GM19372 (cell line): ENCODE data around the gene ACP5.
"Not testable (repeated sequence)": the region's sequence is repeated elsewhere in the genome, so short reads cannot be mapped to it uniquely, and the experiment has no call there.

ENCODE experiments used
- ATAC-seq: cut with Tn5 transposase; IDR thresholded peaks from one replicate; pipeline ENCODE4 v1.9.1; 2021; ENCODE audit warnings: mild to moderate bottlenecking, low read depth, moderate library complexity; ENCODE audit not compliant: unreplicated experiment

Gene ACP5

DNA sequence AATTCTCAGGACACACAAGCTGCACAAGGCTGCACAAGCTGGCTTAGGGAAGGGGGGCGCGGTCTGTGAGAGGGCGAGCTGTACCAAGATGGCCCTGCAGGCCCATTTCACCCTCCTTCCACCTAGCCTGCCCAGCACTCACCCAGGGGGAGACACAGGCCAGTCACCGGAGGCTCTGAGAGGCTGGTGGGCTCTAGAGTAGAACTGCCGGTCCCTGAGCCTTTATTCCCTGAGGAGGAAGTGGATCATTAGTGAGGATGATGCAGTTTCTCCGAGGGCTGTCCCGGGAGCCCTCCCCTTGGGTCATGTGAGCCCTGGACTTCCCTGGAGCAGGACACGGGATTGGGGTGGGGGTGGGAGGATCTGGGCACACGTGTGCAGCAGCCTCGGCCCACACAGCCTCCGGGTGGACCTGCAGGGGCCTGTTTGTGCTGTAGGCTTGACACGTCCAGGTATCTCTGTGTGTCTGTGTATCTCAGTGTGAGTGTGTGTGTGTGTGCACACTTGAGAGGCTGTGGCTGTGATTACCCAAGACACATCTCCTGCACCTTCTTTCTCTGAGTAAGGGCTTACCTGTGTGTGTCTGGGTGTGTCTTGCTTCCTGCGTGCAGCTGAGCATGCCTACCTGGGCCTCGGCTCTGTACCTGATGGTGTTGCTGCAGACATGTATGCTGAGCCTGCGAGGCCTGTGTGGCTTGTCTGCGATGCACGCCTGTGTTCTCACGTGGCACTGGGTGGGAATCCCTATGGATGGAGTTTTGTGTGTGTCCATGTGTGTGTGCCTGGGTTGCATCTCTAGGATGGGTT is at the start of gene ACP5:
Gene ACP5 (minus strand): TSS at position 195 of the 807 bp plus-strand sequence. CDS start 328 bp downstream, outside the sequence.
- ATAC-seq, result no peak

DNA sequence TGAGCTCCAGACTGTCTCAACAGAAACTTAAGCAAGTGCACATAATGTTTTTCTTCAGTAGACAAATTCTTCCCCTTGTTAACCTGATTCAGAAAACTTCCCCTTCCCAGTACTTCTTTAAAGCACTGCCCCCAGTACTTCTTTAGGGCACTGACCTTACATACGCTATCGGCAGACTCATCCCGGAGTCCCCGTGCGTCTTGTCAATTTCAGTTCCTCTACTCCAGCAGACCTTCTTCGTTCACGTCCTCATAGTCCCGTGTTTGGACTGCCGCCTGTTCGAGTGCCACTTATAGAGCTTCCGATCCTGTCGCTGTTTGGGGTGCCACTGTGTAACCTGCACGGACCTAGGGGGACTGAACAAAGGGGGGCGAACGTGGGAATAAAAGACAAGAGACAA is 48.8 kb upstream of the ACP5 start:
- ATAC-seq, result no peak

DNA sequence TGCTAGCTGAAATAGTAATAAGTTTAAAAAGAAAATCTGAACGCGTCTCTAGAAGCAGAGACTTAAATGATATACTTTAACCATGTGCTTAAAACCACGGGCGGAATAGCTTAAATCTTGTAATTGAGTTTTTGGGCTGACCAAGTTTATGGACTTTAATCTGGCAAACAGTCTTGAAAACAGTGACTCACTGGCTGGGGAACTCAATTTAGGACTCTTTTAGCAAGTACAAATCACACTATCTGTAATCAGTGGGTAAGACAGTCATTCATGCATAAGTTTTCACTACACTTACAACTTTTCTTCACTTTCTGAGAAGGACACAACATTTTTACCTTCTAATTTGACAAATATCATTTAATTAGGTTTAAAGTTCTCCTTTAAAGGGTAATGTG is 46.6 kb upstream of the ACP5 start:
- no peak for ATAC-seq

DNA sequence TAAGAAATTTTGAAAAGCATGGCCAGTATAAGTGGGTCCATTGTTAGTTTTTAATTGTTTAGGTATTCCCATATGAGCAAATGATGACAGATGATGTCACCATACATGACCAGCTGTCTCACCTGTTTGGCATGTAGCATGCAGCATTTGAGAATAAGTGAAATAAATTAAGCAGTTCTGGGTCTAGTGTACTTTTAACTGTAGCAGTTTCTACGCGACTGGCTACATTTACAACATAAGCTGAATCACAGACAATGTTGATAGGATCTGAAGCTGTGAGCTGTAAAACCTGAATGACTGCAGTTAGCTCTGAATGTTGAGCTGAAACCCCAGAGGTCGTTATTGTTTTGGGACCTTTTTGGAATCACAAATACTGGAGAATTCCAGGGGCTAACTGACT is 45.0 kb upstream of the ACP5 start:
- ATAC-seq, result not testable (repeated sequence)

DNA sequence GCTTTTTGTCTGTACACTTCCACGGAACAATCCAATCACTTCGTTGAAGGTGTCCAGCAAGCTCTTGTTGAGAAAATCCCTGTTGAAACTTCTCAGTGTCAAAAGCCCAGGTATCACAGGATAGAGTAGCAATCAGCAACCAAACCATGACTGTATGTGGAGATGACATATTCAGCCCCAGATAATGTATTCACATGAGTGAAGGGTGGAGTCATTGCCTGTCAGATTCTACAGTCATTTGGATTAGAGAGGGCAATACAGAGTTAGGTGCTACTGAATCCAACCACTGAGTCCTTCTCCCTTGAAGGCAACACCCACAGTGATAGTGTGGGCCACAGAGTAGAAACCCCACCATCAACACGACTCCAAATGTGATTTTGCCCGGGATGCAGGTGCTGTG is 43.1 kb upstream of the ACP5 start:
- ATAC-seq, result no peak

DNA sequence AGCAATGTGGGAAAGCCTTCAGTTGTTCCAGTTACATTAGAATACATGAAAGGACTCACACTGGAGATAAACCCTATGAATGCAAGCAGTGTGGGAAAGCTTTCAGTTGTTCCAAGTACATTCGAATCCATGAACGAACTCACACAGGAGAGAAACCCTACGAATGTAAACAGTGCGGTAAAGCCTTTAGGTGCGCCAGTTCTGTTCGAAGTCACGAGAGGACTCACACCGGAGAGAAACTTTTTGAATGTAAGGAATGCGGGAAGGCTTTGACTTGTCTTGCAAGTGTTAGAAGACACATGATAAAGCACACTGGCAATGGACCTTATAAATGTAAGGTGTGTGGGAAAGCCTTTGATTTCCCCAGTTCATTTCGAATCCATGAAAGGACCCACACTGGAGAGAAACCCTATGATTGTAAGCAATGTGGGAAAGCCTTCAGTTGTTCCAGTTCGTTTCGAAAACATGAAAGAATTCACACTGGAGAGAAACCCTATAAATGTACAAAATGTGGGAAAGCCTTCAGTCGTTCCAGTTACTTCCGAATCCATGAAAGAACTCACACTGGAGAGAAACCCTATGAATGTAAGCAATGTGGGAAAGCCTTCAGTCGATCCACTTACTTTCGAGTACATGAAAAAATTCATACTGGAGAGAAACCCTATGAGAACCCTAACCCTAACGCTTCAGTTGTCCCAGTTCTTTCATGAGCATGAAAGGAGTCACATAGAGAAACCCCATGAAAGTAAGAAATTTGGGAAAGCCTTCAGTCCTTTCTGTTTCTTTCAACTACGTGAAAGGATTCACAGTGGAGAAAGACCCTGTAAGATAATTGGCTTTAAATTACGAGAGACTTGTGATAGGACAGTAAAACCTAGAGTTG is 40.0 kb upstream of the ACP5 start:
- ATAC-seq, result no peak

DNA sequence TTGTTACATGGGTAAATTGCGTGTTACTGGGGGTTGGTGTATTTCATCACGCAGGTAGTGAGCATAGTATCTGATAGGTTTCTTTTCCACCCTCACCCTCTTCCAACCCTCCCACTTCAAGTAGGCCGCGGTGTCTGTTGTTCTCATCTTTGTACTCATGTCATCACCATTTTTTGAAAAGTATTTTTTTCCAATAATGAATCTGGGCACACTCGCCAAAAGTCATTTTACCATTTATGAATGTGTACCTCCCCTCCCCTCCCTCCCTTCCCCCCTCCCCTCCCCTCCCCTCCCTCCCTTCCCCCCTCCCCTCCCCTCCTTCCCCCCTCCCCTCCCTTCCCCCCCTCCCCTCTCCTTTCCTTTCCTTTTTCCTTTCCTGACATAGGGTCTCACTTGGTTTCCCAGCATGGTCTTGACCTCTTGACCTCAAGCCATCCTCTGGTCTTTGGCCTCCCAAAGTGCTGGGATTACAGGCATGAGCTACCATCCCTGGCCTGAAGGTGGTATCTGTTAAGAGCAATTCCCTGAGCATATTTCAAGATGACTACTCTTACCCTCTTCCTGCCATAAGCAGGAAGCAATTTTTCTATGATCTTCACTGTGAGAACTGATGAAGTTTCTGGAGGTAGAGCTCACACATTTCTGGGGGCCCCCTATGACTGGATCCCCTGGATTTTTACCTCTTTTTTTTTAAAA is 35.5 kb upstream of the ACP5 start:
- ATAC-seq, result no peak

DNA sequence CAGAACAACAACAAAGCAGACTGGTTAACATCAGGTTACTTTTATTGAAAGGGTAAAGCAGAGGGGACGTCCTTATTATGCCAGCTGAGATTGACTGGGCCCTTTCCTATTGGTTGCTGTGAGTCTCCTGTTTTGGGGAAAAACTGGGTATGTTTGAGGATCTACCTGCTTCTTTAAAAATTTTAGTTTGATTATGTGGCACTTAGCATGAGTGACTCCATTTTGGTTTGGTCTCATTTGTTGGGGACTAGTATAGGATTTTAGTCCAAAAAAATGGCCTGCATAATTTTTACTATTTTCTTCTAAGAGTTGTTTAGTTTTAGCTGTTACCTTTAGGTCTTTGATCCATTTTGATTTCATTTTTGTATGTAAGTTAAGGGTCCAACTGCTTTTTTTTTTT is 34.3 kb upstream of the ACP5 start:
- ATAC-seq, result no peak

DNA sequence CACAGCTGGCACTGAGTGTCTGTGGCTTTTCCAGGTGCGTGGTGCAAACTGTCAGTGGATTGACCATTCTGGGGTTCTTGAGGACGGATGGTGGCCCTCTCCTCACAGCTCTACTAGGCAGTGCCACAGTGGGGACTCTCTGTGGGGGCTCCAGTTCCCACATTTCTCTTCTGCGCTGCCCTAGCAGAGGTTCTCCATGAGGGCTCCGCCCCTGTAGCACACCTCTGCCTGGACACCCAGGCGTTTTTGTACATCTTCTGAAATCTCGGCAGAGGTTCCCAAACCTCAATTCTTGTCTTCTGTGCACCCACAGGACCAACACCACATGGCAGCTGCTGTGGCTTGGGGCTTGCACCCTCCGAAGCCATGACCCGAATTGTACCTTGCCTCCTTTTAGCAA is 29.0 kb upstream of the ACP5 start:
- no peak for ATAC-seq

DNA sequence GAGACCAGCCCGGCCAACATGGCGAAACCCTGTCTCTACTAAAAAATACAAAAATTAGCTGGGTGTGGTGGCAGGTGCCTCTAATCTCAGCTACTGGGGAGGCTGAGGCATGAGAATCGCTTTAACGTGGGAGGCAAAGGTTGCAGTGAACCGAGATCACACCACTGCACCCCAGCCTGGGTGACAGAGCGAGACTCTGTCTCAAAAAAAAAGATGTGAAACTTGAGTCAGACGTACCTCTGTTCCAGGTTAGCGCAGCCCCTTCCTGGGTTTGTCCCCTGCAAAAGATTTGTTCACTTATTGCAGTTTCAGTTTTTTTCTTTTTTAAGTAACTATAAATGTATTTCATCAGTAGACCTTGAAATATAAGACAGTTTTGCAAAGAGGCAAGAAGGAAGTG is 22.3 kb upstream of the ACP5 start:
- ATAC-seq, result not testable (repeated sequence)

DNA sequence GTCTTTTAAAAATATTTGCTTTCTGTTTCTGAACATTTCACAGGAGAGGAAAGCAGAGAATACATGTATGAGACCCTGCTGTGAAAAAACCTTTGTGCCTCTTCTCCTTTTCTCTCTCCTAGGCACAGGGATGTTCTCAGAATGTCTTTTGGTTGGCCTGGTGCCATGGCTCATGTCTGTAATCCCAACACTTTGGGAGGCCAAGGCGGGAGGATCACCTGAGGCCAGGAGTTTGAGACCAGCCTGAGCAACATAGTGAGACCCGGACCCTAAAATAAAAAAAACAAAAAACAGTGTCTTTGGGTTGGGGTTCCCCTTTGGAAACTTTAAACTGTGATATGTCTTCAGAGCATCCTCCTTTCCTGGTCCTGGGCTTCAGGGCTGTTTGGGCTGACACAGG is 21.3 kb upstream of the ACP5 start:
- ATAC-seq, result no peak

DNA sequence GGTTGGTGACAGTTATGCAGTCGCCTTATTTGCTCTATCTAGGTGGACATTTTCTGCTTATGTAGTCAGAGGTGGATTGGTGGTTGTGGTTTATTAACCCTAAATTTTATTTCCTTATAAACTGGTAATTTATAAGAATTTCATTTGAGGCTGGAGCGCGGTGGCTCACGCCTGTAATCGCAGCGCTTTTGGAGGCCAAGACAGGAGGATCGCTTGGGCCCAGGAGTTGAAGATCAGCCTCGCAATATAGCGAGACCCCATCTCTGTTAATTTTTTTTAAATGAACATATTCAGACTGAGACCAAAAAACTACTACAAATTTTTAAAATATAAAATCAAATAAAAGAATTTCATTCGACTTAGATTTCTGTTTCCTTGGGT is 20.6 kb upstream of the ACP5 start:
- ATAC-seq, result no peak

DNA sequence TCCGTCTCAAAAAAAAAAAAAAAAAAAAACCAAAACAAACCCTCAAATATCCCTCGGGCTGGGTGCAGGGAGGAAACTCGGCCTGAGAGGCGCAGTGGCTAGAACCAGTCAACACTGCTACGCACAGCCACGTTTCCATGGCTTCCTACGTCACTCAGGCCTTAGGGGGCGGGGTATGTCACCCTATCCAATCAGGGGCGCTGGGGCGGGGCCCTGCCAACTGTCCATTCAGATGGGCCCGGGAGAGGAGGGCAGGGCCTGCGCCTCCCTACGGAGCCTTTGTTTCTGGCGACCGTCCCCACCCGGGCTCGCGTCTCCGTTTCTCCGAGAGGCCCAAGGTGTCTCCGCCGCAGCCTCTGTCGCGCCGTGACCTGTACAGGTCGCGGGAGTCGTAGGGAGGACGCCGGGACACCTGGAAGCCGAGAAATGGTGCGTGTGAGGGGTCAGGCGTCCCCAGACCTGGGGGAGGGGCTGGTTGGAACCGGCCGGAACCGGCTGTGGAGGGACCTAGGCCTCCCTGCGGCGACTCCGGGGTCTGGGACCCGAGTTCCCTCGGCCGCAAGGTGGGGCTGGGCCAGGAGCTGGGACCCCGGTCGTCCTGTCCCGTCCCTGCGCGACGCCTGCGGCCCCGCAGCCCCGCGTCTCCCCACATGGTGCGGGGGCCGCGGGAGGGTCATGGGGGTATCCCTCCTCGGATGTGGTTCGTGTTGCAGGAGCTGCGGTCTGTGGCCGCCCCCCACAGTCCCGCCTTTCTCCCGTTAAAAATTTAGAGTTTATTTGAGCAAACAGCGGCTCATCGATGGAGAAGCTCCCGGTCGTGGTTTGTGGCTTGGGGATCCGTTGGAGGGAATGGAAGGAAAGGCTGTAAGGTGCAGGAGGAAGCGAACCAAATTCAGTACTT is 20.0 kb upstream of the ACP5 start, which contains the start of gene ZNF627:
Gene ZNF627 (plus strand): TSS at position 282 of the 901 bp plus-strand sequence. CDS start 145 bp downstream, at position 427.
- peak; percentile 99 for ATAC-seq

DNA sequence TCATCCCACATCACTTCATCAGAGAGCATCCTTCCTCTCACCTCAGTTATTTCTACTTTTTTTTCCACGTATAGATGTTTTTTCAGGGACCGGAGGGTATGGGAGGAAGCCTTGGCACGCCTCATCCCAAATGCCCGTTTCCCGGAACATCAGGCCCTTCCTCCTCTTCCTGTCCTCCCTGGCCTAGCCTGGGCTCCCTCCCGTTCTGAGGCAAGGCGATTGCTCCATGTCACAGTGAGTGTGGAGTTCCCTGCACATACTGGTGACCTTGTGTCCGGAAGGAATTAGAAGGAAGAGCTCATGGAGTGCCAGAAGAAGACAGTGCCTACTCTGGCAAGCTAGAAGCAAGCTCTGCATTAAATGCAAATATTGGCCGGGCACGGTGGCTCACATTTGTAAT is 18.7 kb upstream of the ACP5 start:
- no peak for ATAC-seq

DNA sequence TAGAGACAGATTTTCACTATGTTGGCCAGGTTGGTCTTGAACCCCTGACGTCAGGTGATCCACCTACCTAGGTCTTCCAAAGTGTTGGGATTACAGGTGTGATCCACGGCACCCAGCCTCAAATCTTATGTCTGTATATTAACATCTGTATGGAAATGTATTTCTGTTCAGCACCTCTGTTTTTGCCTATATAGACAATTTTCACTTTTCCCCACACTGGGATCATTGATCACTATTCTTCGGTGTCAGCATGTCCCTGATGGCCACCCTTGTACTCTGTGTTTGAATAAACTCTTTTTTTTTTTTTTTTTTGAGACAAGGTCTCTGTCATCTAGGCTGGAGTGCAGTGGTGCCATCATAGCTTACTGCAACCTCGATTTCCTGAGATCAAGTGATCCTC is 16.6 kb upstream of the ACP5 start:
- ATAC-seq, result no peak

DNA sequence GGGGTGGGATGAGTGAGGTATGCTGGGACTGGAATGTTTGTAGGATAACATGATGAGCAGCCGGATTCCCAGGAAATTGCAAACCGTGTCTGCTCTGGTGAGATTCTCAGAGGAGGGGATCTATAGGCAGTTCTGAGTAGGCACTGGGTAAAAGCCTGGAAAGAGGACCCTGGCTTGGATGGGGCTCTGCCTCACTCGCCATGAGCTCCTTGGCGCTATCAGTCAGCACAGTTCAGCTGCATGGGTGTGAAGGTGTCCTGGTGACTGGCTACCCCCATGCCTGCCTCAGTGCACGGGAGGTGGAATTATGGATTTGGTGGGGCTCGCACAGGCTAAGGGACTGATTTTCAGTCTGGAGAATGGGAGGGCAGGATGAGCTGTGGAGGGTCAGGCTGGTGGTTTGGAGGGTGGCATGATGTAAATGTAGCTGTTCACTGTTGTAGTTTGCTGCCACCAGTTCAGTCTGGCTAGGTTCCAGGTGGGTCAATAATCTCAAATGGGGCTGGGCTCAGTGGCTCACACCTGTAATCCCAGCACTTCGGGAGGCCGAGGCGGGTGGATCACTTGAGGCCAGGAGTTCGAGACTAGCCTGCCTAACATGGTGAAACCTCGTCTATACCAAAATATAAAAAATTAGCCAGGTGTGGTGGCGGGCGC is 10.7 kb upstream of the ACP5 start:
- ATAC-seq, result no peak

DNA sequence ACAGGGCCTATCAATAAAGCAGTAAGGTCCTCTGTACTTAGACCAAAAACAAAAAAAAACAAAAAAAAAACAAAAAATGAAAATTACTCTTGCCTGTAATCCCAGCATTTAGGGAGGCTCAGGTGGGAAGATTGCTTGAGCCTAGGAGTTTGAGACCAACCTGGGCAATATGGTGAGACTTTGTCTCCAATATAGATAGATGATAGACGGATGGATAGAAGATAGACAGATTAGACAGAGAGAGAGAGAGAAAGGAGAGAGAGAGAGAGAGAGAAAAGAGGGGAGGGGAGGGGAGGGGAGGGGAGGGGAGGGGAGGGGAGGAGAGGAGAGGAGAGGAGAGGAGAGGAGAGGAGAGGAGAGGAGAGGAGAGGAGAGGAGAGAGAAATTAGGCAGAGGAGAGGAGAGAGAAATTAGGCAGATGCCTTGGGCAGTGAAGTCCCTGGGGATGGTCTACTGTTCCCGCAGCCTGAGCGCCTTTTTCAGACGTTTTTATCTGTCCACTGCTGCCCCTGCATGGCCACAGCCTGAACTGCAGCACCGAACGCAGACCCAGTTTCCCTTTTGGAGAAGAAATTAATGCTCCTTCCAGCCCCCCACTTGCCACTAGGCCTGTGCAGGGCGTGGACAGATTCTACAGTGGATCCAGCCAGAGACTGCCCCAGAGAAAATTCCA is 10.0 kb upstream of the ACP5 start:
- ATAC-seq, result no peak

DNA sequence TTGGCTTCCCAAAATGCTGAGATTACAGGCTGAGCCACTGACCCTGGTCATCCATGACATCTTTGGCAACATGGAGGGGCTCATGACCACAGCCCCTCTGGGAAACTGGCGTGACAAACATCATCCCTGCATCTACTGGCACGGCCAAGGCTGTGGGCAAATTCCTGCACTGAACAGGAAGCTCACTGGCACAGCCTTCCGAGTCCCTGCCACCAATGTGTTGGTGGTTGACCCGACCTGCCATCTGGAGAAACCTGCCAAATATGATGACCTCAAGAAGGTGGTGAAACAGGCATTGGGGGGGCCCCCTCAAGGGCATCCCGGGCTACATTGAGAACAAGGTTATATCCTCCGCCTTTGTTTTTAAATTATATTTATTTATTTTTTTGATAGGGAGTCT is 8.9 kb upstream of the ACP5 start:
- ATAC-seq, result no peak

DNA sequence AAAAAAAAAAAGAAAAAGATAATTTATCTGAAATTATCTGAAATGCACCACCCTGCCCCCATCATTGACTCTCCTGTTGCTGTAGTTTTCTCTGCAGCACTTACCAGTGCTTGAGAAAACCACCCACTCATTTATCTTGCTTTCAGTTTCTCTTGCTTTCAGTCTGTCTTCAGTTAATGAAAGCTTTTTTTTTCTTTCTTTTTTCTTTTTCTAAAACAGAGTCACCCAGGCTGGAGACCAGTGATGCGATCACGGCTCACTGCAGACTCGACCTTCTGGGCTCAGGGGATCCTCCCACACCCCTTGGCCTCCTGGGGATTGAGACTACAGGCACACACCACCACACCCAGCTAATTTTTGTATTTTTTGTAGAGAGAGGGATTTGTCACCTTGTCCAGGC is 4.3 kb upstream of the ACP5 start:
- ATAC-seq, result peak; percentile 69
